Thyroid gland (tissue), 4 donors: ENCODE results near the gene C2CD3. TPM values are rescaled to one million over a fixed set of nuclear protein-coding genes. Genes with fewer than 3 reads are reported as not detected.

ENCODE experiments used
- DNase-seq, 2 donors: peaks; one replicate each; pipeline ENCODE4 v3.0.0-alpha.2; 2019
- H3K27ac ChIP-seq, 3 donors: fragments of 200-600 bp; sonication (generic); 1 replicate in 2 of 3; 2 replicates in 1 of 3; pipeline ENCODE4 v1.5.1; 2016 to 2019; ENCODE audit warnings: mild to moderate bottlenecking in 1 of 3, moderate library complexity in 1 of 3
- H3K27me3 ChIP-seq: fragments of 200-600 bp; sonication (generic); one replicate; pipeline ENCODE4 v1.5.1; 2019
- H3K36me3 ChIP-seq, 2 donors: fragments of 200-600 bp; sonication (generic); one replicate each; pipeline ENCODE4 v1.5.1; 2016 to 2019
- H3K4me1 ChIP-seq, 2 donors: fragments of 200-600 bp; sonication (generic); one replicate each; pipeline ENCODE4 v1.5.1; 2017 to 2019
- H3K4me3 ChIP-seq, 3 donors: fragments of 200-600 bp; sonication (generic); replicated peaks in 1 of 3; 1 replicate in 2 of 3; 2 replicates in 1 of 3; pipeline ENCODE4 v1.5.1; 2016; ENCODE audit warnings: mild to moderate bottlenecking in 1 of 3
- H3K9me3 ChIP-seq: fragments of 200-600 bp; sonication (generic); one replicate; pipeline ENCODE4 v1.5.1; 2017
- CTCF ChIP-seq, 6 experiments: fragments of 200-600 bp in 3 of 6; fragments of 450-650 bp in 3 of 6; sonication (generic) in 3 of 6; IDR thresholded peaks; one replicate each; pipeline ENCODE4 v1.5.1; 2016 to 2019; ENCODE audit warnings: antibody characterized with exemption in 6 of 6, mild to moderate bottlenecking in 2 of 6, inconsistent platforms in 1 of 6, moderate library complexity in 1 of 6
- POLR2A ChIP-seq, 2 donors: fragments of 450-650 bp; IDR thresholded peaks; one replicate each; pipeline ENCODE4 v1.6.1; 2017; ENCODE audit warnings: antibody characterized with exemption in 2 of 2, mild to moderate bottlenecking in 2 of 2, moderate library complexity in 1 of 2
- WGBS, 2 donors: methylation state at CpG; one replicate each; pipeline ENCODE4 v1.1.5; 2017; 5-methylcytosine and 5-hydroxymethylcytosine counted together
- intact Hi-C: fragments of 100-400 bp; cut with DNase I; formaldehyde crosslinking; loops from one replicate; pipeline ENCODE4 v1.15.1; 2023
- total RNA-seq, 4 donors: library from RNA; depleted of rRNA; stranded (reverse); fragments of >200 nt; gene quantifications; one replicate each; pipeline ENCODE4 v1.2.3, GENCODE V29; 2016

The C2CD3 gene
- total RNA-seq, 4 donors from 2014 or later: 37.8 to 85.8 (median 40.7) TPM

- Histone ChIP-seq H3K4me1 (no peaks in the 10 kb centered on the region), H3K27ac (no peak overlapping the region), H3K36me3 (peaks cover 0 to 22% of the 10 kb centered on the region in 2 donors), H3K27me3 (no peaks in the 10 kb centered on the region), H3K4me3 (no peak overlapping the region), H3K9me3 (no peaks in the 10 kb centered on the region)
- no peak for DNase-seq
- no peak for TF ChIP-seq POLR2A (IDR thresholded peaks at IDR 0.05)
- TF ChIP-seq CTCF (IDR thresholded peaks at IDR 0.05): no peak
- WGBS, 2 donors: 97 to 100% methylated on average over 1 of the region's 1 CpG
- intact Hi-C loops: no loop called here
Observed at GRCh38 chr11:74205181-74205580, 34.4 kb upstream of the C2CD3 start.

- 94 to 98% methylated on average over 1 of the region's 1 CpG for WGBS, 2 donors
Observed at GRCh38 chr11:74204701-74205100, 33.9 kb upstream of the C2CD3 start.

GRCh38 chr11:74203966-74204365 lies 33.2 kb upstream of the C2CD3 start:
- no peak for TF ChIP-seq CTCF (IDR thresholded peaks at IDR 0.05)
- no peak for TF ChIP-seq POLR2A (IDR thresholded peaks at IDR 0.05)
- intact Hi-C loops: no loop called here
- no peak for DNase-seq
- H3K36me3 ChIP-seq: peaks cover 0 to 16% of the 10 kb centered on the region in 2 donors
- H3K27me3 ChIP-seq: no peaks in the 10 kb centered on the region
- H3K27ac ChIP-seq: no peak overlapping the region
- H3K4me3 ChIP-seq: no peak overlapping the region
- WGBS, 2 donors: 90 to 94% methylated on average over 2 of the region's 2 CpGs
- H3K4me1 ChIP-seq: no peaks in the 10 kb centered on the region
- no peaks in the 10 kb centered on the region for H3K9me3 ChIP-seq

More at GRCh38 chr11:74204701-74205100, 33.9 kb upstream of the C2CD3 start:
- no peak for TF ChIP-seq CTCF (IDR thresholded peaks at IDR 0.05)
- H3K36me3 ChIP-seq: peaks cover 0 to 17% of the 10 kb centered on the region in 2 donors
- H3K9me3 ChIP-seq: no peaks in the 10 kb centered on the region
- DNase-seq: no peak
- H3K27ac ChIP-seq: no peak overlapping the region
- no peak overlapping the region for H3K4me3 ChIP-seq
- intact Hi-C loops: no loop called here
- no peaks in the 10 kb centered on the region for H3K4me1 ChIP-seq
- H3K27me3 ChIP-seq: no peaks in the 10 kb centered on the region

- Histone ChIP-seq H3K27me3 (no peaks in the 10 kb centered on the region), H3K9me3 (no peaks in the 10 kb centered on the region), H3K36me3 (no peaks in the 10 kb centered on the region), H3K27ac (no peak overlapping the region), H3K4me1 (no peaks in the 10 kb centered on the region), H3K4me3 (no peak overlapping the region)
- DNase-seq: no peak
- TF ChIP-seq CTCF (IDR thresholded peaks at IDR 0.05) (no peak), POLR2A (IDR thresholded peaks at IDR 0.05) (no peak)
- WGBS, 2 donors: 93 to 95% methylated on average over 2 of the region's 2 CpGs
- intact Hi-C loops: no loop called here
Observed at GRCh38 chr11:74196781-74197486, 26.1 kb upstream of the C2CD3 start.

GRCh38 chr11:74195828-74196227 lies 25.0 kb upstream of the C2CD3 start:
- intact Hi-C loops: no loop called here
- DNase-seq: no peak
- TF ChIP-seq POLR2A (IDR thresholded peaks at IDR 0.05) (no peak), CTCF (IDR thresholded peaks at IDR 0.05) (no peak)
- Histone ChIP-seq H3K27ac (no peak overlapping the region), H3K27me3 (no peaks in the 10 kb centered on the region), H3K36me3 (no peaks in the 10 kb centered on the region), H3K4me3 (no peak overlapping the region), H3K4me1 (no peaks in the 10 kb centered on the region), H3K9me3 (no peaks in the 10 kb centered on the region)
